ENCODE results near the gene AIRE. TPM values are rescaled to one million over a fixed set of nuclear protein-coding genes. Genes with fewer than 3 reads are reported as not detected.

AIRE gene
- total RNA-seq, 1 donor from 2014 or later: not detected

GRCh38 chr21:44344541-44345183 is 59.0 kb downstream of the AIRE start:
- ATAC-seq (ENCODE audit: poor library complexity) (no peak), DNase-seq (no peak)
- intact Hi-C loops (cut with DNase I): no loop called here

- DNase-seq (no peak), ATAC-seq (ENCODE audit: poor library complexity) (no peak)
- intact Hi-C loops (cut with DNase I): no loop called here
Observed at GRCh38 chr21:44345495-44345894, 59.8 kb downstream of the AIRE start.

GRCh38 chr21:44347911-44348451 is 62.3 kb downstream of the AIRE start:
- DNase-seq (no peak), ATAC-seq (ENCODE audit: poor library complexity) (no peak)
- intact Hi-C loops (cut with DNase I): no loop called here

Other genes with a start within 250 kb of the AIRE start
- gene PWP2, start 178.5 kb upstream of the AIRE start, total RNA-seq: 8.6 TPM
- gene GATD3, start 152.2 kb upstream of the AIRE start, total RNA-seq: 146 TPM
- 4.3 TPM for gene ICOSLG, start 44.9 kb upstream of the AIRE start, total RNA-seq
- gene DNMT3L, start 24.0 kb upstream of the AIRE start, total RNA-seq: not detected
- 42.7 TPM for gene PFKL, start 14.2 kb downstream of the AIRE start, total RNA-seq
- 13.9 TPM for gene CFAP410, start 53.5 kb downstream of the AIRE start, total RNA-seq
- gene TRPM2, start 67.7 kb downstream of the AIRE start, total RNA-seq: 1.9 TPM
- 2.7 TPM for gene LRRC3, start 169.6 kb downstream of the AIRE start, total RNA-seq